GM19438 (cell line): Measurements from ENCODE around the gene MCTP2.

Source experiments
- ATAC-seq: cut with Tn5 transposase; IDR thresholded peaks from one replicate; pipeline ENCODE4 v1.9.1; 2021; ENCODE audit warnings: low read depth; ENCODE audit not compliant: unreplicated experiment

Gene MCTP2

GRCh38 chr15:94348084-94348483, 116.7 kb downstream of the MCTP2 start:
- ATAC-seq, result no peak

- no peak for ATAC-seq
Observed at GRCh38 chr15:94351031-94351535, 119.7 kb downstream of the MCTP2 start.

- ATAC-seq, result no peak
Observed at GRCh38 chr15:94352636-94353487, 121.5 kb downstream of the MCTP2 start.

- ATAC-seq, result no peak
Observed at GRCh38 chr15:94353488-94353820, 122.1 kb downstream of the MCTP2 start.

GRCh38 chr15:94354655-94355054, 123.3 kb downstream of the MCTP2 start:
- no peak for ATAC-seq

- no peak for ATAC-seq
Observed at GRCh38 chr15:94359716-94360115, 128.4 kb downstream of the MCTP2 start.

GRCh38 chr15:94360251-94360685, 128.9 kb downstream of the MCTP2 start:
- no peak for ATAC-seq

GRCh38 chr15:94362385-94363092, 131.2 kb downstream of the MCTP2 start:
- ATAC-seq, result no peak

GRCh38 chr15:94363382-94363781, 132.0 kb downstream of the MCTP2 start:
- no peak for ATAC-seq

GRCh38 chr15:94366781-94367180, 135.4 kb downstream of the MCTP2 start:
- no peak for ATAC-seq

GRCh38 chr15:94367726-94368535, 136.6 kb downstream of the MCTP2 start:
- ATAC-seq, result no peak

GRCh38 chr15:94370206-94370935, 139.0 kb downstream of the MCTP2 start:
- ATAC-seq, result no peak

GRCh38 chr15:94370936-94371285, 139.6 kb downstream of the MCTP2 start:
- no peak for ATAC-seq

GRCh38 chr15:94372821-94373220, 141.5 kb downstream of the MCTP2 start:
- no peak for ATAC-seq

- ATAC-seq, result no peak
Observed at GRCh38 chr15:94375997-94376396, 144.6 kb downstream of the MCTP2 start.

GRCh38 chr15:94379986-94380385, 148.6 kb downstream of the MCTP2 start:
- ATAC-seq, result no peak

- ATAC-seq, result no peak
Observed at GRCh38 chr15:94380798-94381197, 149.4 kb downstream of the MCTP2 start.

GRCh38 chr15:94381384-94381783, 150.0 kb downstream of the MCTP2 start:
- no peak for ATAC-seq

- no peak for ATAC-seq
Observed at GRCh38 chr15:94383041-94383440, 151.7 kb downstream of the MCTP2 start.

- no peak for ATAC-seq
Observed at GRCh38 chr15:94383706-94384105, 152.3 kb downstream of the MCTP2 start.
